ENCODE measurements around the gene GABRB1. TPM values are rescaled to one million over a fixed set of nuclear protein-coding genes. Genes with fewer than 3 reads are reported as not detected.

The GABRB1 gene
- total RNA-seq, 2 experiments from 2014 or later: not detected

- Mint-ChIP-seq H3K27ac (no peak overlapping the region), H3K27me3 (peaks cover 2% of the 10 kb centered on the region), H3K4me3 (no peak overlapping the region), H3K36me3 (no peaks in the 10 kb centered on the region), H3K4me1 (ENCODE audit: low read depth) (no peaks in the 10 kb centered on the region), H3K9me3 (no peaks in the 10 kb centered on the region)
- CTCF ChIA-PET: no interaction called here
- intact Hi-C loops (cut with micrococcal nuclease): no loop called here
- POLR2A ChIA-PET: no interaction called here
- DNase-seq: no peak
Observed at GRCh38 chr4:47474799-47475198, 443.4 kb downstream of the GABRB1 start.

- peaks cover 4% of the 10 kb centered on the region for H3K27me3 Mint-ChIP-seq
- ChIA-PET POLR2A (no interaction called here), CTCF (no interaction called here)
- DNase-seq: no peak
- no peaks in the 10 kb centered on the region for H3K4me1 Mint-ChIP-seq (ENCODE audit: low read depth)
- no peaks in the 10 kb centered on the region for H3K9me3 Mint-ChIP-seq
- intact Hi-C loops (cut with micrococcal nuclease): no loop called here
- no peak overlapping the region for H3K27ac Mint-ChIP-seq
- no peak overlapping the region for H3K4me3 Mint-ChIP-seq
- H3K36me3 Mint-ChIP-seq: no peaks in the 10 kb centered on the region
Observed at GRCh38 chr4:47475411-47475810, 444.0 kb downstream of the GABRB1 start.

Other genes with a start within 250 kb of the GABRB1 start
- gene COX7B2, start 122.3 kb upstream of the GABRB1 start, total RNA-seq: not detected
- not detected for gene GABRA4, start 38.0 kb upstream of the GABRB1 start, total RNA-seq